MM.1S (cell line): ENCODE data around the gene PMF1.

Experiments used
- DNase-seq: peaks from one replicate; pipeline ENCODE4 v3.0.0-alpha.2; 2015
- H2AFZ ChIP-seq: fragments of 300-600 bp; sonication (generic); 2 replicates; pipeline ENCODE4 v1.6.0; 2016; ENCODE audit warnings: antibody characterized with exemption, low read length
- H3F3A ChIP-seq: fragments of 300-600 bp; sonication (generic); 2 replicates; pipeline ENCODE4 v1.6.1; 2016; ENCODE audit warnings: mild to moderate bottlenecking, antibody characterized with exemption, low read length, moderate library complexity, mixed read lengths; ENCODE audit not compliant: insufficient read depth
- H3K27ac ChIP-seq: fragments of 300-600 bp; sonication (generic); 2 replicates; pipeline ENCODE4 v1.5.1; 2016; ENCODE audit warnings: mild to moderate bottlenecking, low read length
- H3K27me3 ChIP-seq: fragments of 300-600 bp; sonication (generic); replicated peaks from 2 replicates; pipeline ENCODE4 v1.6.0; 2016; ENCODE audit warnings: low read length; ENCODE audit not compliant: insufficient read depth
- H3K36me3 ChIP-seq: fragments of 300-600 bp; sonication (generic); replicated peaks from 2 replicates; pipeline ENCODE4 v1.6.1; 2016; ENCODE audit warnings: mild to moderate bottlenecking, low read length, mixed read lengths; ENCODE audit not compliant: insufficient read depth
- H3K4me1 ChIP-seq: fragments of 300-600 bp; sonication (generic); 2 replicates; pipeline ENCODE4 v1.6.1; 2016; ENCODE audit warnings: low read length, mixed read lengths
- H3K4me2 ChIP-seq: fragments of 300-600 bp; sonication (generic); 2 replicates; pipeline ENCODE4 v1.6.0; 2016; ENCODE audit warnings: low read depth, low read length
- H3K4me3 ChIP-seq: fragments of 300-600 bp; sonication (generic); 2 replicates; pipeline ENCODE4 v1.5.1; 2016; ENCODE audit warnings: low read length, mixed read lengths
- H3K79me2 ChIP-seq: fragments of 300-600 bp; sonication (generic); 2 replicates; pipeline ENCODE4 v1.6.1; 2016; ENCODE audit warnings: mixed run types, low read length, mixed read lengths
- H3K9ac ChIP-seq: fragments of 300-600 bp; sonication (generic); 2 replicates; pipeline ENCODE4 v1.6.1; 2016; ENCODE audit warnings: low read length, mixed read lengths
- H3K9me2 ChIP-seq: fragments of 300-600 bp; sonication (generic); replicated peaks from 2 replicates; pipeline ENCODE4 v1.6.1; 2016; ENCODE audit warnings: mild to moderate bottlenecking, low read length, mixed read lengths; ENCODE audit not compliant: insufficient read depth
- H3K9me3 ChIP-seq: fragments of 300-600 bp; sonication (generic); replicated peaks from 2 replicates; pipeline ENCODE4 v1.6.1; 2016; ENCODE audit warnings: mild to moderate bottlenecking, low read length, mixed read lengths; ENCODE audit not compliant: insufficient read depth
- H4K20me1 ChIP-seq: fragments of 300-600 bp; sonication (generic); 2 replicates; pipeline ENCODE4 v1.6.1; 2016; ENCODE audit warnings: mild to moderate bottlenecking, low read length, moderate library complexity, mixed read lengths; ENCODE audit not compliant: insufficient read depth
- EZH2 ChIP-seq: fragments of 300-600 bp; sonication (generic); optimal IDR thresholded peaks from 2 replicates; pipeline ENCODE3; 2017; ENCODE audit warnings: low read depth, mild to moderate bottlenecking, antibody characterized with exemption, low read length, mixed read lengths
- EZH2phosphoT487 ChIP-seq: fragments of 300-600 bp; sonication (generic); IDR thresholded peaks from 2 replicates; pipeline ENCODE4 v1.6.1; 2018; ENCODE audit warnings: antibody characterized with exemption, low read length
- TF ChIP-seq, protein P1 (sequence below): fragments of 300-600 bp; sonication (generic); IDR thresholded peaks from 2 replicates; pipeline ENCODE4 v1.5.1; 2016; ENCODE audit warnings: antibody characterized with exemption, low read length, mixed read lengths

PMF1 gene

DNA sequence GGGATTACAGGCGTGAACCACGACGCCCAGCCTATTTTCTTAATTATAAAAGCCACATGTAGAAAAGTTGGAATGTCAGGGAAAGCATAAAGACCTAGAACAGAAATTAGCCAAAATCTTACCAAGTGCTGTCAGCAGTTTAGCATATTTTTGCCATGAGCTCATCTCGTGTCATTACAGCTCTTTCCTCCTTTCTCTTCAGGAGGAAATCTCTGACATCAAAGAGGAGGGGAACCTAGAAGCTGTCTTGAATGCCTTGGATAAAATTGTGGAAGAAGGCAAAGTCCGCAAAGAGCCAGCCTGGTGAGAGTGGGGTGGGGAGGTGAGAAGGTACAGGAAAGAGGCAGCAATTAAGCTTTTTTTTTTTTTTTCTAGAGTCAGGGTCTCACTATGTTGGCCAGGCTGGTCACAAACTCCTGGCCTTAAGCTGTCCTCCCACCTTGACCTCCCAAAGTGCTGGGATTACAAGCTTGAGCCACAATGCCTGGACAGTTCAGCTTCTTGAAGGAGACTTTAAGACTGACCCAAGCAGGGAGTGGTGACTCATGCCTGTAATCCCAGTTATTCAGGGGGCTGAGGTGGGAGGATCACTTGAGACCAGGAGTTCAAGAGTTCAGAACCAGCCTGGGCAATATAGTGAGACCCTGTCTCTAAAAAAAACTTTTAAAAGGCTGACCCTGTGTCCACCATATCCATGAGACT lies 20.8 kb downstream of the PMF1 start:
- Histone ChIP-seq H3K9me2 (no peaks in the 10 kb centered on the region), H3K27ac (no peak overlapping the region), H3K27me3 (no peaks in the 10 kb centered on the region), H3K79me2 (peaks cover 10% of the 10 kb centered on the region; the same call in 1 of the 2 replicates), H3K4me1 (peaks cover 5% of the 10 kb centered on the region), H3K4me2 (no peak overlapping the region), H3F3A (peaks cover 2% of the 10 kb centered on the region; the same call in 1 of the 2 replicates), H4K20me1 (no peaks in the 10 kb centered on the region), H2AFZ (no peak overlapping the region), H3K9me3 (no peaks in the 10 kb centered on the region), H3K9ac (no peak overlapping the region), H3K36me3 (peaks cover 10% of the 10 kb centered on the region; the same call in 1 of the 2 replicates), H3K4me3 (no peak overlapping the region)
- TF ChIP-seq EZH2 (no peak), EZH2phosphoT487 (no peak)
- TF ChIP-seq, protein P1, sequence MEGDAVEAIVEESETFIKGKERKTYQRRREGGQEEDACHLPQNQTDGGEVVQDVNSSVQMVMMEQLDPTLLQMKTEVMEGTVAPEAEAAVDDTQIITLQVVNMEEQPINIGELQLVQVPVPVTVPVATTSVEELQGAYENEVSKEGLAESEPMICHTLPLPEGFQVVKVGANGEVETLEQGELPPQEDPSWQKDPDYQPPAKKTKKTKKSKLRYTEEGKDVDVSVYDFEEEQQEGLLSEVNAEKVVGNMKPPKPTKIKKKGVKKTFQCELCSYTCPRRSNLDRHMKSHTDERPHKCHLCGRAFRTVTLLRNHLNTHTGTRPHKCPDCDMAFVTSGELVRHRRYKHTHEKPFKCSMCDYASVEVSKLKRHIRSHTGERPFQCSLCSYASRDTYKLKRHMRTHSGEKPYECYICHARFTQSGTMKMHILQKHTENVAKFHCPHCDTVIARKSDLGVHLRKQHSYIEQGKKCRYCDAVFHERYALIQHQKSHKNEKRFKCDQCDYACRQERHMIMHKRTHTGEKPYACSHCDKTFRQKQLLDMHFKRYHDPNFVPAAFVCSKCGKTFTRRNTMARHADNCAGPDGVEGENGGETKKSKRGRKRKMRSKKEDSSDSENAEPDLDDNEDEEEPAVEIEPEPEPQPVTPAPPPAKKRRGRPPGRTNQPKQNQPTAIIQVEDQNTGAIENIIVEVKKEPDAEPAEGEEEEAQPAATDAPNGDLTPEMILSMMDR, result no peak
- no peak for DNase-seq

GRCh38 chr1:156236164-156236563 lies 23.4 kb downstream of the PMF1 start:
- no peaks in the 10 kb centered on the region for H3K27me3 ChIP-seq
- H3K79me2 ChIP-seq, result no peaks in the 10 kb centered on the region
- H3K9me3 ChIP-seq, result no peaks in the 10 kb centered on the region
- H3K4me2 ChIP-seq, result no peak overlapping the region
- no peak overlapping the region for H3K9ac ChIP-seq
- H3K4me3 ChIP-seq, result no peak overlapping the region
- no peaks in the 10 kb centered on the region for H4K20me1 ChIP-seq
- H2AFZ ChIP-seq, result no peak overlapping the region
- no peak for DNase-seq
- TF ChIP-seq, protein P1, result no peak
- TF ChIP-seq EZH2, result no peak
- no peak for TF ChIP-seq EZH2phosphoT487
- no peak overlapping the region for H3K27ac ChIP-seq
- no peaks in the 10 kb centered on the region for H3K4me1 ChIP-seq
- no peaks in the 10 kb centered on the region for H3K9me2 ChIP-seq
- H3F3A ChIP-seq, result no peaks in the 10 kb centered on the region
- peaks cover 10% of the 10 kb centered on the region; the same call in 1 of the 2 replicates for H3K36me3 ChIP-seq

GRCh38 chr1:156238248-156238647 lies 25.4 kb downstream of the PMF1 start:
- no peak overlapping the region for H3K27ac ChIP-seq
- H3K27me3 ChIP-seq, result no peaks in the 10 kb centered on the region
- H3F3A ChIP-seq, result no peaks in the 10 kb centered on the region
- no peaks in the 10 kb centered on the region for H3K4me1 ChIP-seq
- peaks cover 10% of the 10 kb centered on the region; the same call in 1 of the 2 replicates for H3K36me3 ChIP-seq
- no peaks in the 10 kb centered on the region for H3K9me2 ChIP-seq
- H3K9me3 ChIP-seq, result no peaks in the 10 kb centered on the region
- no peak overlapping the region for H3K9ac ChIP-seq
- no peaks in the 10 kb centered on the region for H3K79me2 ChIP-seq
- no peak overlapping the region for H3K4me2 ChIP-seq
- no peak overlapping the region for H3K4me3 ChIP-seq
- DNase-seq, result no peak
- no peak overlapping the region for H2AFZ ChIP-seq
- H4K20me1 ChIP-seq, result no peaks in the 10 kb centered on the region
- no peak for TF ChIP-seq EZH2phosphoT487
- TF ChIP-seq, protein P1, result no peak
- TF ChIP-seq EZH2, result no peak
